GM12873 (cell line): ENCODE results near the gene HCRTR2.

Source experiments
- CTCF ChIP-seq: IDR thresholded peaks from 2 replicates; pipeline ENCODE4 v1.5.1; 2012; ENCODE audit warnings: low read depth, mild to moderate bottlenecking, moderate library complexity, low read length, control low read depth; ENCODE audit not compliant: insufficient read depth; ENCODE audit errors: missing control alignments

The HCRTR2 gene

DNA sequence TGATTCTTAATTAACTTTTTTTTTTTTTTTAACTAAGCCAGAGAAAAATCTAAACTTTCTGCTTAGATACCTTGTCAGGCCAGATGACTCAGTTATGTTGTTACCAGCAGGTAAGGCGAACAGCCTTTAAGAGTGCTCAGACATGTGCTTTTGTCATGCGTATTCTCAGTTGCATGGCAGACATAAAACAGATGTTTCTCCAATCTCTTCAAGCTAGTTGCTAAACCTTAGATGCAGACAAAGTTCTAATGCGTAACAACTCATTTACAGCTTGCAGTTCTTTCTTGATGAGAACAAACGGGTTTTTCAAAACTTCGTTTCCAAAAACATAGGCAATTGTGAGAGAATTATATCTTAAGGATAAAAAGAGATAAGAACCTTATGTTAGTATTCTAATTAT, 103.3 kb downstream of the HCRTR2 start:
- no peak for TF ChIP-seq CTCF

GRCh38 chr6:55281215-55281614, 106.9 kb downstream of the HCRTR2 start:
- TF ChIP-seq CTCF = no peak

- no peak for TF ChIP-seq CTCF
Observed at GRCh38 chr6:55282115-55282514, 107.8 kb downstream of the HCRTR2 start.

DNA sequence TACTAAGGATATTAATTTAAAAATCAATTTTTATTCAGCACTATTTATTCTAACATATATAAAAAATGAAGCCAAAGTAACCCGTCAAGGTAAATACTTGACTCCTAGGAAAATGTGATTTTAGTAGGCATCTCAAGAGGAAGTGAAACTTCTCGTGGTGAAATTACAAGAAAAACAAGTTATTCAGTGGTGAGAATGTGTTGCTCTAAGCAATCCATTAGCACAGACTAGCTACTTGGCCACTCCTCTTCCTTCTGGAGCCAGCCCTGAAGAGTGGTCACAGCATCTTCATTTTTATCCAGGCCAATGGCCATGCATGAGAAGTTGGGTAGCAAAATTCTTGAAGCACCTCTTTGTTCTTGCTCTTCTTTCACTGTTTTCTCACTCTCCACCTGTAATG, 112.5 kb downstream of the HCRTR2 start:
- no peak for TF ChIP-seq CTCF

DNA sequence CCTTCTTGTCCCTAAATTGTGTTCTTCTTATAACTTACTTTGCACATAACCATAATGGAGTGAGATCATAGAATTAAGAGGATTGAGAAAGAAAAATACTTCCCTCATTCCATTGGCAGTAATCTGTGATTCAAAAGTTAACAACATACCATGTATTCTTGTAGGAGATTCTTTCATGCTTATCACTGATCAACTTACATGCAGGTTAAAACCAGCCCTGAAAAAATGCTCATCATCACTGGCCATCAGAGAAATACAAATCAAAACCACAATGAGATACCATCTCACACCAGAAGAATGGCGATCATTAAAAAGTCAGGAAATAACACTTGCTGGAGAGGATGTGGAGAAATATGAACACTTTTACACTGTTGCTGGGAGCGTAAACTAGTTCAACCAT, 116.4 kb downstream of the HCRTR2 start:
- no peak for TF ChIP-seq CTCF

DNA sequence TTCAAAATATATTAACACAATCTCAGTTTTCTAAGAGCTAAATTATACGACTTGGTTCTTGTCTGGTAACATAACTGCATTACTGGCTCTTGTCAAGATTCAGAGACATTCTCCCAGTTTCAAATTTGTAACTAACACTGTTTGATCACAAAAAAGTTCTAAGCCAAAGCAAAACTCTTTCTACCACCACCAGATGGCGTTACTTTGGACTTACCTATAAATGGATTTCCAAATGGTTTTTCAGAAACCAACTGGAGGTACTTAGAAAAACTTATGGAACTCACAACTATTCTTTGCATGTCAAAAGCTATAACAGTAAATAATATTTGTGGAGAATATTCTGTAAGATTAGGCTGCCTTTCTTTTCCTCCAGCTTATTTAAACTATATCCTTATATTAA, 118.8 kb downstream of the HCRTR2 start:
- TF ChIP-seq CTCF = peak; percentile 34

GRCh38 chr6:55299286-55299985, 125.1 kb downstream of the HCRTR2 start:
- TF ChIP-seq CTCF = no peak

DNA sequence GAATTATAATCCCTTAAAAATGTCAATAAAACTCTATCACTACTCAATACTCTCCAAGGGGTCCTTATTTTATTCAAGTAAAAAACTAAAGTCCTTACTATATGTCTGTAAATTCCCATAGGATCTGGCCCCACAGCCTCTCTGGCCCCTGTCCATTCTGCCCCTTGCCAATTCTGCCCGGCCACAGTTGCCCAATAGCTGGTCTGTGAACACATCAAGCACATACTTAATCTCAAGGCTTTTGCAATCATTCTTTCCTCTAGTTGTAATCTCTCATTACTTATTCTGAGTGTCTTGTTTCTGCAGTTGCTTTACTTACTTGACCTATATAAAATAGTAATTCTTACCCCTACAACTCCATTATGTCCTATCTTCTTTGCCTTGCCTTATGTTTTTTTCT, 130.4 kb downstream of the HCRTR2 start:
- no peak for TF ChIP-seq CTCF
